HG03521 (cell line): ENCODE results near the gene PSMD6.

Source experiments
- ATAC-seq: cut with Tn5 transposase; IDR thresholded peaks from one replicate; pipeline ENCODE4 v1.9.1; 2021; ENCODE audit warnings: mild to moderate bottlenecking, moderate library complexity; ENCODE audit not compliant: unreplicated experiment

The PSMD6 gene

DNA sequence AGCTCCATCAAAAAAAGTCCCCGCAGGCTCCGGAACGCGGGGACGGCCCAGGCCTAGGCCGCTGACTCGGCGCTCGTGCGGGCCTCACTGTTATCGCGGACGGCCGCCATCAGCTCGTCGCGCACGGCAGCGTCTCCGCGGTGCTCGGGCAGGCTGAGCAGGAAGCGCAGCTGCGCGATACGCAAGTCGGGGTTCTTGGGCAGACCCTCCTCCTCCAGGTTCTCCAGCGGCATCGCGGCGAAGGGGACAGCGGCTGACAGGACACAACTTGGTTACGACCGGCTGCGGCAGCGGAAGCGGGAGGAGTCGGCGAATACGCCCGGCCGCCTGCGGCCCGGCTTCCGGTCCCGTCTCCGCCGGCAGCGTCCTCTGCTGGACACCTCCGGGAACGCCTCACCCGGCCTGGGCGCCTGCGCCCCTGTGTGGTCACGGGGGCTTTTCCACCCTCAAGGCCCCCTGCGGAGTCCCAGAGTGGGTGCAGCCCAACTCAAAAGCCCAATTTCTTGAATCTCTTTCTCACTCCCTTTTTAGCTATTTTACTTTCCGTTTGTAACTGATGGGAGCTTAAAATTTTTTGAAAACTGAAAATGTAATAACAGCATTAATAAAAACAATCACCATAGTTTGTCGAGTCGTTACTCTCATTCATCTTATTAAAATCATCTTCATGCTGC is at the start of gene PSMD6:
PSMD6 (minus strand) TSS at position 308 of the 674 bp plus-strand sequence; CDS start at position 233, 75 bp downstream.
- ATAC-seq = peak; percentile 97

GRCh38 chr3:64072126-64072525 is 48.8 kb upstream of the PSMD6 start:
- ATAC-seq = no peak

DNA sequence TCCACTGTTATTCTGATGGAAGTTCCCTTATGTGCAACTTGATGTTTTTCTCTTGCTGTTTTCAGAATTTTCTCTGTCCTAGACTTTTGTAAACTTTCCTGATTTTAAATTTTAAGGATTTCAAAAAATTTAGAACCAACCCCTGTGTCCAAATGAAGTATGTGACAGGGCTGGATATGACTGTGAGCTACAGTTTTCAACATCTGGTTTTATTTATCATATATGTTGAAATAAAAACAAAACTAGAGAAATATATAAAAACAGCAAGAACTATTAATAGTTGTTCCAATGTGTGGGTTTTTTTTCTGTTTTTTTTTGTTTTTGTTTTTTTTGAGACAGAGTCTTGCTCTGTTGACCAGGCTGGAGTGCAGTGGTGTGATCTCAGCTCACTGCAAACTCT is 47.4 kb upstream of the PSMD6 start:
- ATAC-seq = no peak

- ATAC-seq = no peak
Observed at GRCh38 chr3:64067506-64068346, 44.4 kb upstream of the PSMD6 start.

GRCh38 chr3:64064804-64065203 is 41.5 kb upstream of the PSMD6 start:
- ATAC-seq = no peak

GRCh38 chr3:64063983-64064438 is 40.7 kb upstream of the PSMD6 start:
- no peak for ATAC-seq

GRCh38 chr3:64063207-64063982 is 40.1 kb upstream of the PSMD6 start:
- no peak for ATAC-seq

DNA sequence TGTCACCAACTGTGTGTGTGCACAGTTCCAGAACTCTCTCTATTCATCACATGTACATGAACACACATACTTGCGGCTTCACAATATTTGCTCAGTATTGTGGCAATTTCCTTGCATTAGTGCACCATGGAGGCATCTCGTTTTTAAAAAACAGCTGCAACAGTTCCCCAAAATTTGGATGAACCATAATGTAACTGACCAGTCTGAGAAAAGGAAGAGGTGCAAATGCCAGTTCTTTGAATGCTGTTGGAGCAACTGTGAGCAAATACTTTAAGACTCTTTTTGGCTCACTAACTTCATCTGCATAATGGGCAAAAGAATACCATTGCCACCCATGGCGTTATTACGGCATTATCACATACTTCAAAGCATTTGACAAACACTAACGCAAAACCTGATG is 38.3 kb upstream of the PSMD6 start:
- ATAC-seq = no peak

- ATAC-seq = no peak
Observed at GRCh38 chr3:64059484-64060175, 36.3 kb upstream of the PSMD6 start.

- ATAC-seq = no peak
Observed at GRCh38 chr3:64058566-64058965, 35.3 kb upstream of the PSMD6 start.

- ATAC-seq = no peak
Observed at GRCh38 chr3:64057231-64057630, 33.9 kb upstream of the PSMD6 start.

DNA sequence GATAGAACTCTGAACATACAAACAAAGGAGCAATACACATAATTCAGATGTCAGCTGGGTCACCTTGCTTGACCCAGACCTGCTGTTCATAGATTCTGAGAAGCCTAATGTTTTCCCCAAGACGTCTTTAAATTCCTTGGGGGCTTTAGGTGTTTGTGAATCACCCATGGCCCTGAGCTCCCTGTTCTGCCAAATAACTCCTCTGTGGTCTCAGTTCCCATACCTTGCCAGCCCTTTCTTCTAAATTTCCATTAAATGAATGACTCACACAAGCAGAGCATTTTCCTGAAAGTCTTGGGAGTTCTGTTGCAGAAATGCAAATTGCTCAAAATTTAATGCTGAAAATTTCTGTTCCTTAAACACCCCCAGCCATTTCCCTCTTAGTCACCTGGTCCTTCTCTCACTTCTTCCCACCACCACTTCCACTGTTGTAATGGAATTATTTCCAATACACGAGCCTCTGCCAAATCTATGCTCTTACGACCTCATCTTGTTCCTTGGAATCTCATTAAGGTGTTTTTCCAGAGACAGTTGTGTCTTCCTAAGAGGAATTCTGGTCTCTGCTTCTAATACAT is 33.4 kb upstream of the PSMD6 start:
- ATAC-seq = no peak

DNA sequence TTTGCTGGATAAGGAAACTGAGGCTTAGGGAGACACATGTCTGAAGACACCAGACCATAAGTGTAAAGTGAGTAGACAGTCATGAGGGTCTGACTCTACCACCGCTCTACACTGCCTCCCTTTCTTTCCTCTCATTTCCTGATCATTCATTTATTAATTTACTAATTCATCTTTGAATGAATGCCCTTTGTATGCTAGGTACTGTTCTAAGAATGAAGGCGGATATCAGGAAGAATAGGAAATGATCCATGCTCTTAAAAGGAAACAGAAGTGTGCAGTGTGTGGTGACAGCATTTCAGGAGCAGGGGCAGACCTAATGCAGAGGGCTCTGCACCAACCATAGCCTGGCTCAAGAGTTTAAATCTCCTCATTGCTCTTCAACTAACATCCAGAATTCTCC is 31.8 kb upstream of the PSMD6 start:
- ATAC-seq = no peak

DNA sequence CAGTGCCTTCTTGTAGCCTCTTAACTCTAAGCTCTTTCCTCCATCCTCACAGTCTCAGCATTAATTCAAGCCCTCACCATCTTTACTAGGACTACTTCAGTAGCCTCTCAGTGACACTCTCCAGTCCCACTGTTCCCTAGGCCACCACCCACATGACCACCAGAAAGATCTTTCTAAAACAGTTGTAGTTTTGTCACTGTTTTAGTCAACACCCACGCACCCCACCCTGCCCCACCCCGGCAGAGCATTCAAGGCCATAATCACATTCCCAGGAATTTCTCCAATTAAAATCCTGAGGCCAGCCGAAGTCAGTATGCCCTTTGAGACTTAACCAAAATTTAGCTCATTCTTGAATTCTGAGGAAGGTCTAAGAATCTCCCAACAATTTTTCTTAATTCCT is 31.2 kb upstream of the PSMD6 start:
- ATAC-seq = no peak

GRCh38 chr3:64053581-64053980 is 30.3 kb upstream of the PSMD6 start:
- ATAC-seq = no peak

GRCh38 chr3:64053117-64053516 is 29.8 kb upstream of the PSMD6 start:
- no peak for ATAC-seq

GRCh38 chr3:64049832-64050231 is 26.5 kb upstream of the PSMD6 start:
- no peak for ATAC-seq

GRCh38 chr3:64049136-64049535 is 25.8 kb upstream of the PSMD6 start:
- no peak for ATAC-seq

- no peak for ATAC-seq
Observed at GRCh38 chr3:64048631-64049061, 25.4 kb upstream of the PSMD6 start.

- no peak for ATAC-seq
Observed at GRCh38 chr3:64047787-64048186, 24.5 kb upstream of the PSMD6 start.
